T47D (cell line): ENCODE results near the gene CPNE8.

Experiments used
- DNase-seq, 2 experiments: peaks; one replicate each; pipeline versions ENCODE4 v3.0.0 to v3.0.0-alpha.2; 2011 to 2012; ENCODE audit warnings: low read depth in 1 of 2, low spot score in 1 of 2
- JUND ChIP-seq: IDR thresholded peaks from 2 replicates; pipeline ENCODE4 v1.6.1; 2012; ENCODE audit warnings: low read depth
- in situ Hi-C: cut with HindIII; loops from 2 replicates; pipeline ENCODE4 v1.10.0; 2016; ENCODE audit warnings: low sequenced_read_pairs, low pct_unique_long_range_greater_than_20kb

Gene CPNE8

DNA sequence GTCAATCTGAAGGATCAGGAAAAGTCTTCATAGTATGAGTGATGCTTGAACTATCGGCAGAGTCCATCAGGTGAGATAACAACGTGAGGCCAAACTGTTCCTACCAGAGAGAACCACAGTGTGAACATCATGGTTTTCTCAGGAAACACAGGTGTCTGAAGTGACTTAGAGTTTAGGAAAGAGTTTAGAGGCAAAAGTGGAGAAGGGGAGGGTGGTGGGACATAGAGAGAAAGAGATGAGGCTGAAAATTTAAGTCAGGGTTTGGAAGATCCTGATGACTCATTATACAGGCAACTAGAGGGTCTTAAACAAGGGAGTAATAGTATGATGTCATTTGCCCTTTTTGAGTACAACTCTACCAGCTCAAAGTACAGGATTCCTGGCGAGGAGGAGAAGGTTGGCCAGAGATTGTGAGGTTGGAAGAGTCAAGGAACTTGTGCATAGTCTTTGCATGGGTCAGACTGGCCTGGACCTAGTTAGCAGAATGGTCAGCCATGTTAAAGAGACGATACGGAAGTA lies 16.0 kb downstream of the CPNE8 start:
- no peak for TF ChIP-seq JUND
- in situ Hi-C loops = no loop called here
- DNase-seq = no peak

DNA sequence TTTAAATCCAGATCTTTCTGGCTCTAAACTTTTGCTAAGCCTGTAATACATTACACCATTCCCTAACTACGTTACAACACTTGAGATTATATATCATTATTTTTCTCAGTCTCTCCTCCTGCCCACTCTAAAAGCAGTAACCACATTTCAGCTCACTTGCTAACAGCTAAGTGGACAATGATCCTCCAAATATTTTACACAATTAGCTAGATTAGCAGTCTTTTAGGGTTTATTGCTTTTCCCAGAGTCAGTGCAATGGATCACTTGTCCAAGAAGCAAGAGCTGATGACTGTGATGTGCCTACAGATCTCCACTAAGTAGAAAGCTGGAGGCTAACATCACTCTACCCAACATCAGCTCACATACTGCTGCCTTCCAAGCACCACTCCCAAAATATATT lies 17.6 kb downstream of the CPNE8 start:
- in situ Hi-C loops = no loop called here
- no peak for TF ChIP-seq JUND
- DNase-seq = no peak

DNA sequence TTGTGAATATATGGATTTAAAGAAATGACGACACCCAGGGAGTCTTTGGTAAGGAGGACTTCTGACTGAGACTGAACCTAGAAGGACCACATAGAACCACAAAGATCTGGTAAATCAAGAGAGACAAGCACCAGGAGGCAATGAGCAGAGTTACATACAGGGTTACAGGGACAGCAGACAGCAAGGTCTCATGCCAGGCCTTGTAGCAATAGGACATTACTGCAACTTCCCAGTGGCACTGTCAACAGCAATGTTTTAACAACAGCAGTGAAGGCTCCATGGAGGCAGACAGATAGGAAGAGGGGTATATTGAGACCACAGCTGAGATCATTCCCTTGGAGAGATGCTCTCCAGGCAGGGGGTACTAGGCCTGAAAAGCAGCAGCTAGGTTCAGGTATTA lies 18.5 kb downstream of the CPNE8 start:
- no peak for TF ChIP-seq JUND
- in situ Hi-C loops = no loop called here
- DNase-seq = no peak

DNA sequence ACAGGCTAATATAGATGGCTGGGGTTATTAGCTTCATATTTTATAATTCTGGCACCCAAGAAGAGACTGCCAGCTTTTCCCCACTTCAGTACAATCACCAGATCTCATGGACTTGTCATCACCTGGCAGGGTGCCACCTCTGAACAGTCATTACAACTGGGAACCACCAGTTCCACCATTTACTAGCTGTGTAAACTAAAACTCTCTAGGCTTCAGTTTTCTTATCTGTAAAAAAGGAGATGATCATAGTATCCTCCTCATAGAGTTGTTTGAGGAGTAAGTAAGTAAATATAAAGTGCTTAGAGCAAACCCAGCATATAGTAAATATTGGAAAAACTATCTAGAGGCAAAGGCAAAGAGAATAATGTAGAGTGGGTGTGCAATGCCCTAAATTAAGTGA lies 19.3 kb downstream of the CPNE8 start:
- DNase-seq = peak in 1 of 2 experiments; percentile 32
- in situ Hi-C loops = no loop called here
- no peak for TF ChIP-seq JUND

DNA sequence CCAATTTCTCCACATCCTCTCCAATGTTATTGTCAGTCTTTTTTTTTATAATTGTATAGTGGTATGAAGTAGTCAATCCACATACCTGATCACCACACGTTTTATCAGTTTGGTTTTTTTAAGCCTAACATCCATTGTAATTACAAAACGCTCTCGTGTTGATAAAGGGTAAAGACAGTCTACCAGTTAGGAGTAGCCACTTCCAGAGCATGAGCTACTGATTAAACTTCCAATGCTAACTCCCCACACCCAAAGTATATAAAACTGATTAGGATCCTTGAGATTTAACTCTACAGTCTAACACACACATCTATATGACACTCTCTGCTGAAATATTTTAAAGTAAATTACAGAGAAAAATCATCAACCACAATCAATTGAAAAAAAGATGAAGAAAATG lies 20.7 kb downstream of the CPNE8 start:
- no peak for DNase-seq
- in situ Hi-C loops = no loop called here
- TF ChIP-seq JUND = no peak

DNA sequence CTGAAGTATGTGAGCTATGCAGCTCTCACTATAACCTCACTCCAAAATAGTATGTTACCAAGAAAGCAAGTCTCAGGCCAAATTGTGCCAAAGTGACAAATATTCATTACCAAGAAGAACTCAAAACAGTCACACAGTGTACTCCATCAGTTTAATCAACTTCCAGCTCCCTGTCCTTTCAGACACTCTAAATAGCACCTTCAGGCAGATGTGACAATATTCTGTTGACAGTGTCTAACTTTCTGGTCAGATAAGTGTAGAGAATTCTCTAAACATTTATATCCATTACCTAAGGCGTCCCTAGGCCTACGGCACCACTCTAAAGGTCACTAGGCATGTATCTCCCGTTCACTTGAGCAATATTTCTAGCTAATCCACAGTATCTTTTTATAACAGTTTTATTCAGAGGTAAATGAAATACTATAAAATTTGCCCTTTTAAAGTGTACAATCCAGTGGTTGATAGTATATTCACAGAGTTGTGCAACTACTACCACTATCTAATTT lies 21.7 kb downstream of the CPNE8 start:
- DNase-seq = no peak
- TF ChIP-seq JUND = no peak

DNA sequence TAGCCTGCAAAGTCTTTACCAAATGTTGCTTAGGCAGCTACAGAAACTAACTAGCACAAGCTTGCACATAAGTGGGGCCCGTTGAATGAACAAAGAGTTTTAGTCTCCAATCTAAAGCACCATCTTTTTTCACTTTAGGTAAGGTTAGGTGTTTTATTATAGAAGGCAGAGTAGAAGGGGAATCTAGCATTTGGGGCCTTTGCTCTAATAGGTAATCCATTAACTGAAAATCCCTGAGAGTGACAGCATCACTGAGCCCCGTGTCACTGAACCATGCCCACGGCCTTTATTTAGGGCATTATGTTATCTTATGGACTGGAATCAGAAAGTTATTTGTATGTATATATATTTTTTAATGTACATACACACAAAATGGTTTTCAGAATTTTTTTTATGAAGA lies 25.1 kb downstream of the CPNE8 start:
- in situ Hi-C loops = no loop called here
- no peak for DNase-seq
- TF ChIP-seq JUND = no peak

More for the DNA sequence above, 21.7 kb downstream of the CPNE8 start:
- in situ Hi-C loops = no loop called here

DNA sequence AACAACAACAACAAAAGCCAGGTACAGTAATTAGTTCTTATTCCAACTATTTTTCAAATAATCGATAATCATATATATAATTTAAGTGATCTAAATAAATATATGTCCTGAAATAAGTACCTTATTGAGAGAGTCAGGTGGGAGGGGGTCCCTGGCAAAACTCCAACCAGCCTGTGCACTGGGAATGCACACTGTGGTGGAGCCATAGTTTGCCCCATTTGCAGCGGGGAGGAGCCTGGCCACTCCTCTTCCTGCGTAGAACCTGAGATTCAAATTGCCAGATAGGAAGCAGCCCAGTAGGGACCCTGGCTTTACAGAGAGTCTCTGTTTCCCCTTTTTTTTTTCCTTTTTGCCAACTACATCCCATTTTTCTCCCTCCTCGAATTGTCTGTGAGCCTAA lies 26.4 kb downstream of the CPNE8 start:
- in situ Hi-C loops = no loop called here
- DNase-seq = no peak
- no peak for TF ChIP-seq JUND

DNA sequence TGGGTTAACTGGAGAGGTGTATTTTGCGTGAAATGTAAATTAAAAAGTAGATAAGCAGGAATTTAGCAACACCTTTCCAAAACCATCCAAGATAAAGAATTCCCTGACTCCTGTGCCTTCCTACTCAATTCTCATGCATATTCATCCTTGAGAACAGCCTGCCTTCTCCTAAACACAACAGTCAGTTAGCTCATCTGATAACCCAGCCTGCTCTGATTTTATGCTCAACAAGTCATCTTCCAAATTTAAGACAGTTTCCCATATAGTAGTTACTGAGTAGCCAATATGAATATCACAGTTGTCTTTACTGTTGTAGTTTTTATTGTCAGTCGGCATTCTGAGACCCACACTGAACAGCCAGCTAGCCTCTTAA lies 27.1 kb downstream of the CPNE8 start:
- in situ Hi-C loops = no loop called here
- DNase-seq = no peak
- no peak for TF ChIP-seq JUND

DNA sequence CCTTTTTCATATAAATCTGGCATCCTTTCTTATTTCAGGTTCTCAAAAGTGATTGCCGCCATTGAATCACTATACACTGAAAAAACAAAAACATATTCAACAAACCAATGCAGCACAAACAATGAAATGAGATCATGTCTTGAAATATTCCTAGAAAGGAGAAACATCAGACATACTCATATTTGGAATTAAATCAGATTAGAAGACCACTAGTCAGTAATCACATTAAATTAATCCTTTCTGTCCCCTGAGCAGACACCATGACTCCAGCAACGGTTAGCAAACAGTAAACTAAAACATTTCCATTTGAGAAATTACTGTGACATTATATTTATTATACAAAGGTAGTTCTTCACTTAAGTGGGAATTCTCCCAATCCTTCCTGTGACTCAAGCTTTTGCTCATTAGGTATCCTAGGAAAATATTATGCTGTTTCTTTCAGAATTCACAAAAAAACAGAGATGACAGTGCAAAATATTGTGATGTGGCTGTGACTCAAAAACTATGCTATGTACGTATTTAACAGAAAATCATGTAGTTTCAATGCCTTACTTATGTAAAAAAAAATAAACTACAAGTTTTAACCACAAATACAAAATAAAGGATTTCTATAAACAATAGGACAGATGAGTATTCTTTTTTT lies 29.7 kb downstream of the CPNE8 start:
- no peak for DNase-seq
- in situ Hi-C loops = no loop called here
- TF ChIP-seq JUND = no peak

DNA sequence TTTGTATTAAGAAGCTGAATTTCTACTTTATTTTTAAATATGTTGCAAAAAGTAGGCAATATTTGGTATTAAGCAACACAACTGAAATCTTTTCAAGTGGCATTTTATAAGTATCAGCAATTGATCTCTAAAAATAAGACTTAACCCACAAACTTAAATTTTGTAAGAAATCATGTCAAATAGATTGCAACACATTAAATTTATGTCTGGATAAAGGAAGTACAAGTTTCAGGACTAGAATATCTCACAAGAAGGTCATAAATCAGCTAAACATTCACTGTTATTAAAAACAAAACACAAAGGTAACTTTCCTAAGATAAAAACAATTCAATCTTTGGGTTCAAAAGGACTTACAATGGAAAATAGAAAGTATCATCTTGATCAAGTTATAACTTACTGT lies 32.8 kb downstream of the CPNE8 start:
- in situ Hi-C loops = no loop called here
- DNase-seq = no peak
- TF ChIP-seq JUND = no peak

DNA sequence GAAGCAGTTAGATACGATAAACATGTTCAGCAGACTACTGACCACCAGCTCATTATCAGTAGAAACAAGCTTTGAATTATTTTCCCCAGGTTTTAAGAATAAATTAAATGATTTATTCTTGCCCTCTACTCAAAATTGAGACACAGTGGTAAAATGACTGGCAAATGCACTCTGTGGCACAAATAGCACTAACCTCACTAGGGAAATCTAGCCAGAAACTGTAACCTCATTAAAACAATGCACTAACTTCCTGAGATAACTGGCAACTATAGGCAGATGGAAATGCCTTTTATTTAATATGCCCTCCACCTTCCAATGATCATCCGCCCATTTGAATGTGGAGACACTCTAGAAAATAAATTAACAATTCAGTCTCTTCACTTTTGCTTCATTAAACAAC lies 33.2 kb downstream of the CPNE8 start:
- in situ Hi-C loops = no loop called here
- no peak for DNase-seq
- TF ChIP-seq JUND = no peak

DNA sequence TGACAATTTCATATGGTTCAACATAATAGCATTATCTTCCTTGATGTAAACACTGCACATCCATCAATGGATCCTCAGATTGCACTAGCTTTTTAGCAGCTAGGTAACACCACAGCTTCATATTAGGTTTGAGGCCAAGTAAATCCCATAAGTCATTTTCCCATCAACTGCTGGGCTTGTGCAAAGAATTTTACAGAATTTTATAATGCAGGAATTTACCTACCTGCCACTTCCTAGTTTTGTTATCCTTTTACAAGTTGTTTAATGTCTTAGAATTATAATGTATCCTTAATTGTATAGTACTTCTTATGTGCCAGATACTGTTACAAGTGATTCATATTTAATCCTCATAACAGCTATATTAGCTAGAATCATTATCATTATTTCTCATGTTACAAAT lies 36.4 kb downstream of the CPNE8 start:
- no peak for TF ChIP-seq JUND
- in situ Hi-C loops = no loop called here
- DNase-seq = no peak

DNA sequence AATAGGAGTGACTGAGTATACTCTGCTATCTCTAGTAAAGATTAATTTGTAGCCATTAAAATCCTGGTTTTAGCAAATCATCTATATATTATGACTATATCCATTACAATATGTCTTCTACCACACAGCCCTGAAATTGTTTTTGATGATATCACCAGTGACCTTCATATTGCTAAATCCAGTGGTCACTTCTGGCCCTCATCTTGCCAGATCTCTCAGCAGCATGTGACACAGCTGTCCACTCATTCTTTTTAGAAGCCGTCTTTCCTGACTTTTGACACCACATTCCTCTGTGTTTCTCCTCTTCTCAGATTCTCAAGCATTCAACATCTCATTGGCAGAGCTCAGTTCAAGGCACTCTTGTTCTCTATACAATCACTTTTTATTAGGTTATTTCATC lies 54.9 kb downstream of the CPNE8 start:
- in situ Hi-C loops = no loop called here
- no peak for DNase-seq
- no peak for TF ChIP-seq JUND

DNA sequence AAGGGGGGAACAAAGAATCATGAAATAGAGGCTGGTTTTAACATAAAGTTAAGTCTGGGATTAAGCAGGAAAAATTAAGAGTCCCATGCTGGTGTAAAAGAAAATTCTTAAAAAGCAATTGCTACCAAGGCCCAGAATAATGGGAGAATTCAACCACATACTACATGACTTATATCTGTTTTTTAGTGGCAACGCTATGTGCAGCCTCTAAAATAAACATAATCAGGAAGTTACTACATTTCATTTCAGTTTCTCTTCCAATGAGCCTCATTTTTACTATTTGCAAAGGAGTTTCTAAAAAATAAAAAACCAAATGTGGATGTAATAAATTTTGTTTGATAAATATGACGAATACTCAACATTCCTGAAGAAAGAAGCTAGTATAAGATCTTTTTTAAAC lies 58.1 kb downstream of the CPNE8 start:
- no peak for DNase-seq
- TF ChIP-seq JUND = no peak
- in situ Hi-C loops = no loop called here
